SK-N-SH (cell line): ENCODE results near the gene CNTN4. TPM values are rescaled to one million over a fixed set of nuclear protein-coding genes. Genes with fewer than 3 reads are reported as not detected.

Experiments
- CTCF ChIA-PET: fragments of 300-600, 350-600 bp; formaldehyde crosslinking; extraction: SDS; loops from one replicate; lab custom pipeline; 2021; lab: Yijun Ruan, JAX
- POLR2A ChIA-PET: fragments of 350-600 bp; sonication (Branson Sonifier 250); formaldehyde crosslinking; extraction: SDS; loops from one replicate; lab custom pipeline; 2020; ENCODE audit warnings: antibody characterized with exemption, inconsistent platforms; lab: Yijun Ruan, JAX
- DNase-seq: peaks from one replicate; pipeline ENCODE4 v3.0.0; 2012
- H2AFZ ChIP-seq: fragments of 200-600 bp; sonication (generic); 2 replicates; pipeline ENCODE4 v1.8.1; 2016; ENCODE audit warnings: antibody characterized with exemption, mild to moderate bottlenecking, low read depth
- H3F3A ChIP-seq: fragments of 200-600 bp; sonication (generic); replicated peaks from 2 replicates; pipeline ENCODE3; 2016; ENCODE audit warnings: antibody characterized with exemption, mild to moderate bottlenecking; ENCODE audit not compliant: insufficient read depth
- H3K27ac ChIP-seq, 2 experiments: fragments of 200-500 bp in 1 of 2; fragments of 200-600 bp in 1 of 2; sonication (Bioruptor generic) in 1 of 2; sonication (generic), shearing (Covaris generic) in 1 of 2; 2 replicates each; pipeline versions ENCODE4 v1.5.1 to v1.6.1; 2014 to 2016; ENCODE audit warnings: low read depth in 2 of 2, inconsistent platforms in 1 of 2, low read length in 1 of 2, mild to moderate bottlenecking in 1 of 2, mixed read lengths in 1 of 2
- H3K27me3 ChIP-seq: fragments of 200-600 bp; sonication (generic), shearing (Covaris generic); 2 replicates; pipeline ENCODE4 v1.6.1; 2016; ENCODE audit warnings: mixed run types; ENCODE audit not compliant: insufficient read depth
- H3K36me3 ChIP-seq, 2 experiments: fragments of 200-500 bp in 1 of 2; fragments of 200-600 bp in 1 of 2; sonication (Bioruptor generic) in 1 of 2; sonication (generic) in 1 of 2; replicated peaks in 1 of 2; 2 replicates each; pipeline versions ENCODE3 to v1.5.1; 2014 to 2016; ENCODE audit warnings: low read length in 1 of 2, mild to moderate bottlenecking in 1 of 2; ENCODE audit not compliant: insufficient read depth in 2 of 2, control insufficient read depth in 1 of 2
- H3K4me1 ChIP-seq, 2 experiments: fragments of 200-500 bp in 1 of 2; fragments of 200-600 bp in 1 of 2; sonication (Bioruptor generic) in 1 of 2; sonication (generic), shearing (Covaris generic) in 1 of 2; 2 replicates each; pipeline versions ENCODE4 v1.5.1 to v1.6.1; 2014 to 2016; ENCODE audit warnings: low read depth in 1 of 2, low read length in 1 of 2, mixed run types in 1 of 2; ENCODE audit not compliant: insufficient read depth in 2 of 2, control insufficient read depth in 1 of 2
- H3K4me2 ChIP-seq: fragments of 200-600 bp; sonication (generic), shearing (Covaris generic); 2 replicates; pipeline ENCODE4 v1.6.1; 2017; ENCODE audit warnings: mixed run types
- H3K4me3 ChIP-seq, 2 experiments: fragments of 200-500 bp in 1 of 2; fragments of 200-600 bp in 1 of 2; sonication (Bioruptor generic) in 1 of 2; sonication (generic), shearing (Covaris generic) in 1 of 2; 2 replicates each; pipeline versions ENCODE4 v1.5.1 to v1.8.1; 2014 to 2016; ENCODE audit warnings: low read depth in 2 of 2, inconsistent platforms in 1 of 2, low read length in 1 of 2, mild to moderate bottlenecking in 1 of 2, mixed read lengths in 1 of 2, moderate library complexity in 1 of 2
- H3K79me2 ChIP-seq: fragments of 200-600 bp; sonication (generic); 2 replicates; pipeline ENCODE4 v1.8.1; 2017; ENCODE audit warnings: mild to moderate bottlenecking; ENCODE audit not compliant: insufficient read depth
- H3K9ac ChIP-seq: fragments of 200-600 bp; sonication (generic); 2 replicates; pipeline ENCODE4 v1.6.1; 2017; ENCODE audit warnings: mixed run types
- H3K9me2 ChIP-seq: fragments of 200-600 bp; sonication (generic); 2 replicates; pipeline ENCODE4 v1.6.1; 2017; ENCODE audit warnings: mixed run types
- H3K9me3 ChIP-seq: fragments of 200-600 bp; sonication (generic); 2 replicates; pipeline ENCODE4 v1.6.1; 2017; ENCODE audit warnings: mixed run types, mild to moderate bottlenecking, moderate library complexity
- H4K20me1 ChIP-seq: fragments of 200-600 bp; sonication (generic); 2 replicates; pipeline ENCODE4 v1.6.1; 2017; ENCODE audit warnings: mild to moderate bottlenecking, mixed run types; ENCODE audit not compliant: insufficient read depth
- CHD2 ChIP-seq: fragments of 150-350 bp; IDR thresholded peaks from 2 replicates; pipeline ENCODE4 v1.6.1; 2018; ENCODE audit warnings: low read length; ENCODE audit not compliant: partially characterized antibody
- ELF1 ChIP-seq: IDR thresholded peaks from 2 replicates; pipeline ENCODE4 v1.4.0; 2012
- FOSL2 ChIP-seq: IDR thresholded peaks from 2 replicates; pipeline ENCODE4 v1.4.0; 2012; ENCODE audit warnings: low read depth, mild to moderate bottlenecking, moderate library complexity, borderline replicate concordance
- FOXJ3 ChIP-seq: sonication (generic); formaldehyde crosslinking; IDR thresholded peaks from 2 replicates; pipeline ENCODE4 v1.5.1; 2020; ENCODE audit warnings: mild to moderate bottlenecking, missing genetic modification reagents
- FOXM1 ChIP-seq: IDR thresholded peaks from 2 replicates; pipeline ENCODE4 v1.4.0; 2012; ENCODE audit warnings: low read depth, mild to moderate bottlenecking
- GABPA ChIP-seq: IDR thresholded peaks from 2 replicates; pipeline ENCODE4 v1.4.0; 2012; ENCODE audit warnings: low read depth, mild to moderate bottlenecking
- GATA2 ChIP-seq: sonication (generic); formaldehyde crosslinking; IDR thresholded peaks from 2 replicates; pipeline ENCODE4 v1.5.0; 2020; ENCODE audit warnings: mild to moderate bottlenecking, missing genetic modification reagents
- MAX ChIP-seq: IDR thresholded peaks from 2 replicates; pipeline ENCODE4 v1.4.0; 2012; ENCODE audit warnings: low read depth
- NRF1 ChIP-seq: IDR thresholded peaks from 2 replicates; pipeline ENCODE4 v1.6.1; 2012; ENCODE audit warnings: low read depth, mild to moderate bottlenecking, low read length
- PBX3 ChIP-seq: IDR thresholded peaks from 2 replicates; pipeline ENCODE4; 2012
- POLR2AphosphoS5 ChIP-seq: IDR thresholded peaks from 2 replicates; pipeline ENCODE4 v1.6.1; 2012; ENCODE audit warnings: low read depth, low read length
- RCOR1 ChIP-seq: fragments of 150-350 bp; IDR thresholded peaks from 2 replicates; pipeline ENCODE4 v1.6.1; 2017; ENCODE audit warnings: antibody characterized with exemption, low read length
- REST ChIP-seq: IDR thresholded peaks from 2 replicates; pipeline ENCODE4 v1.6.1; 2012; ENCODE audit warnings: mild to moderate bottlenecking, low read depth, low read length, moderate library complexity
- SIN3A ChIP-seq: IDR thresholded peaks from 2 replicates; pipeline ENCODE4 v1.6.1; 2012; ENCODE audit warnings: low read depth, mild to moderate bottlenecking, low read length, moderate library complexity, borderline replicate concordance
- TCF12 ChIP-seq: IDR thresholded peaks from 2 replicates; pipeline ENCODE4 v1.4.0; 2012
- TEAD4 ChIP-seq: IDR thresholded peaks from 2 replicates; pipeline ENCODE4 v1.4.0; 2012; ENCODE audit warnings: mild to moderate bottlenecking, borderline replicate concordance; ENCODE audit not compliant: insufficient read depth
- USF2 ChIP-seq: fragments of 150-350 bp; IDR thresholded peaks from 2 replicates; pipeline ENCODE4 v1.6.1; 2017; ENCODE audit warnings: antibody characterized with exemption, low read length, low read depth, borderline replicate concordance
- YY1 ChIP-seq: IDR thresholded peaks from 2 replicates; pipeline ENCODE4 v1.4.0; 2012; ENCODE audit warnings: low read depth, mild to moderate bottlenecking
- ZBTB33 ChIP-seq: IDR thresholded peaks from 2 replicates; pipeline ENCODE4 v1.4.0; 2012; ENCODE audit warnings: low read depth, borderline replicate concordance
- WGBS: methylation state at CpG from one replicate; pipeline ENCODE4 v1.1.6; 2017; ENCODE audit warnings: low lambda C conversion rate; 5-methylcytosine and 5-hydroxymethylcytosine counted together
- polyA plus RNA-seq, 3 experiments: library from polyadenylated mRNA; depleted of rRNA; stranded (reverse); fragments of >200 nt; gene quantifications; 2 replicates each; pipeline ENCODE4 v1.2.3, GENCODE V29; 2012

The CNTN4 gene
- polyA plus RNA-seq, 1 of the 3 experiments (the other 2 are of a cell fraction): 0.12 TPM

- H3K4me1 ChIP-seq: no peaks in the 10 kb centered on the region
- DNase-seq: no peak
- no peak overlapping the region for H3K27ac ChIP-seq
- H3K9me3 ChIP-seq: no peaks in the 10 kb centered on the region; the same call in 1 of the 2 replicates
- 13% methylated on average over 2 of the region's 2 CpGs for WGBS
- no peaks in the 10 kb centered on the region for H3K9me2 ChIP-seq
- H2AFZ ChIP-seq: no peak overlapping the region
- H3K9ac ChIP-seq: no peak overlapping the region
- H3K79me2 ChIP-seq: no peaks in the 10 kb centered on the region
- no peaks in the 10 kb centered on the region for H3F3A ChIP-seq
- no peaks in the 10 kb centered on the region for H3K36me3 ChIP-seq
- CTCF ChIA-PET: no interaction called here
- H3K4me2 ChIP-seq: no peak overlapping the region
- H3K27me3 ChIP-seq: no peaks in the 10 kb centered on the region
- H4K20me1 ChIP-seq: no peaks in the 10 kb centered on the region
- H3K4me3 ChIP-seq: no peak overlapping the region
- POLR2A ChIA-PET: no interaction called here
- TF ChIP-seq CHD2: no peak
- TF ChIP-seq GABPA: no peak
- TF ChIP-seq TEAD4: no peak
- TF ChIP-seq REST: no peak
- no peak for TF ChIP-seq FOXJ3 (CRISPR knock-in tag)
- TF ChIP-seq USF2: no peak
- TF ChIP-seq YY1: no peak
- no peak for TF ChIP-seq SIN3A
- no peak for TF ChIP-seq ELF1
- TF ChIP-seq ZBTB33: no peak
- TF ChIP-seq POLR2AphosphoS5: no peak
- no peak for TF ChIP-seq RCOR1
- TF ChIP-seq NRF1: no peak
- TF ChIP-seq TCF12: no peak
- no peak for TF ChIP-seq GATA2 (CRISPR knock-in tag)
- no peak for TF ChIP-seq FOSL2
- TF ChIP-seq MAX: no peak
- no peak for TF ChIP-seq FOXM1
- no peak for TF ChIP-seq PBX3
These were observed 107.0 kb downstream of the CNTN4 start for GRCh38 chr3:2205692-2206091.
